Lung microvascular endothelial cell (primary cell): ENCODE data around the gene CDPF1. TPM values are rescaled to one million over a fixed set of nuclear protein-coding genes. Genes with fewer than 3 reads are reported as not detected.
"Not testable (repeated sequence)": the region's sequence is repeated elsewhere in the genome, so short reads cannot be mapped to it uniquely, and the experiment has no call there.

Experiments
- DNase-seq, 2 donors: peaks; one replicate each; pipeline versions ENCODE4 v3.0.0 to v3.0.0-alpha.2; 2010; ENCODE audit warnings: low read depth in 2 of 2
- total RNA-seq: library from RNA; depleted of rRNA; stranded (reverse); fragments of >200 nt; gene quantifications from 2 replicates; pipeline ENCODE4 v1.2.1, GENCODE V29; 2014

CDPF1 gene
- total RNA-seq, 1 donor from 2014 or later, result 8.7 TPM

GRCh38 chr22:46281866-46282678 lies 32.0 kb upstream of the CDPF1 start:
- DNase-seq, result no peak

GRCh38 chr22:46280999-46281623 lies 31.0 kb upstream of the CDPF1 start:
- DNase-seq, result no peak

GRCh38 chr22:46280063-46280817 lies 30.1 kb upstream of the CDPF1 start:
- no peak for DNase-seq

GRCh38 chr22:46278656-46279645 lies 28.9 kb upstream of the CDPF1 start:
- no peak for DNase-seq

GRCh38 chr22:46276563-46276962 lies 26.5 kb upstream of the CDPF1 start:
- DNase-seq, result no peak

- DNase-seq, result no peak
These were observed 25.5 kb upstream of the CDPF1 start for GRCh38 chr22:46275455-46276122.

GRCh38 chr22:46274381-46274780 lies 24.3 kb upstream of the CDPF1 start:
- DNase-seq, result no peak

GRCh38 chr22:46273432-46274148 lies 23.5 kb upstream of the CDPF1 start:
- no peak for DNase-seq

- DNase-seq, result no peak
These were observed 22.8 kb upstream of the CDPF1 start for GRCh38 chr22:46272762-46273431.

GRCh38 chr22:46272196-46272595 lies 22.1 kb upstream of the CDPF1 start:
- DNase-seq, result no peak

- no peak for DNase-seq
These were observed 19.5 kb upstream of the CDPF1 start for GRCh38 chr22:46269564-46269963.

GRCh38 chr22:46267431-46268279 lies 17.6 kb upstream of the CDPF1 start, which contains the start of gene TTC38:
Gene TTC38, plus strand, starts transcription at chr22:46268008. Its CDS starts 32 bp downstream, at chr22:46268040.
- DNase-seq, result peak; percentile 82 to 89

- DNase-seq, result not testable (repeated sequence)
These were observed 15.5 kb upstream of the CDPF1 start for GRCh38 chr22:46265627-46266026.

GRCh38 chr22:46264520-46264919 lies 14.4 kb upstream of the CDPF1 start:
- DNase-seq, result not testable (repeated sequence)

- no peak for DNase-seq
These were observed 13.1 kb upstream of the CDPF1 start, which contains the start of gene PKDREJ for GRCh38 chr22:46263216-46263590. Gene PKDREJ, minus strand, starts transcription at chr22:46263343. Its CDS starts 21 bp downstream, at chr22:46263322.

GRCh38 chr22:46262449-46263215 lies 12.5 kb upstream of the CDPF1 start:
- DNase-seq, result peak; percentile 75 to 81

- DNase-seq, result no peak
These were observed 9.9 kb upstream of the CDPF1 start for GRCh38 chr22:46260038-46260437.
